Middle frontal gyrus (tissue), 1 donor: ENCODE results near the gene CMIP.

Source experiments
- DNase-seq: peaks from one replicate; pipeline ENCODE4 v3.0.0-alpha.2; 2015; ENCODE audit warnings: low spot score; ENCODE audit errors: extremely low spot score

Gene CMIP

DNA sequence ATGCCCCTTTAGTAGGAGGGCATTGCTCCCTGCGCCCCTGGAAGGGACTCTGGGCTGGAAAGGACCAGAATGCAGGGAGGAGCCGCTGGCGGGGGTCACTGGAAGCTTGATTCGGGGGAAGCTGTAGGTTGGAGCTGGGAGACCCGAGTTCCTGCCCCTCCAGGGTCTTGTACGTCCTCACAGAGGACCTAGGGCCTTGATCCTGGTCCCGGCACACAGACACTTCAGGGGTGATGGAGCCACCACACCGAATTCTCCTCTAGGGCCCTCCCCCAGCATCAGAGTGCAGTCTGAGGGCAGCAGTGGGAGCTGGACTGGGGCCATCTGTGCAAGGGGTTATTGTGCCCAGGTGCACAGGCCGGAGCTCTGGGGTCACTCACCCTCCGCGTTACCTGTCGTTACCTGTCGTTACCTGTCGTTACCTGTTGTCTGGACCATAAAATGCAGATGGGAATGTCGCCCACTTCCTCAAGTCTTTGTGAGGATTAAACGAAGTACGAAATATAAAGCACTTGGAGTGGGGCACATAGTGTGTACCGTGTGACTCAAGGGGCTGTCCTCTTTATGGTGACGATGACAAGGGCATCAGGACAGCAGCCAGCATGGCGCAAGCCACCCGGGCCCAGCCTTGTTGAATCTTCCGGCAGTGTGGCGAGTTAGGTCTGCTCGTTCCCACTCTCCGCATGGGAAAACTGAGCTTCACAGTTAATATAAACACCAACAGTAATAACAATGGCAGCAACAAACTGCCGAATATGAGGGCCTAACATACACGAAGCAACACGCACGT lies 48.6 kb downstream of the CMIP start:
- no peak for DNase-seq

DNA sequence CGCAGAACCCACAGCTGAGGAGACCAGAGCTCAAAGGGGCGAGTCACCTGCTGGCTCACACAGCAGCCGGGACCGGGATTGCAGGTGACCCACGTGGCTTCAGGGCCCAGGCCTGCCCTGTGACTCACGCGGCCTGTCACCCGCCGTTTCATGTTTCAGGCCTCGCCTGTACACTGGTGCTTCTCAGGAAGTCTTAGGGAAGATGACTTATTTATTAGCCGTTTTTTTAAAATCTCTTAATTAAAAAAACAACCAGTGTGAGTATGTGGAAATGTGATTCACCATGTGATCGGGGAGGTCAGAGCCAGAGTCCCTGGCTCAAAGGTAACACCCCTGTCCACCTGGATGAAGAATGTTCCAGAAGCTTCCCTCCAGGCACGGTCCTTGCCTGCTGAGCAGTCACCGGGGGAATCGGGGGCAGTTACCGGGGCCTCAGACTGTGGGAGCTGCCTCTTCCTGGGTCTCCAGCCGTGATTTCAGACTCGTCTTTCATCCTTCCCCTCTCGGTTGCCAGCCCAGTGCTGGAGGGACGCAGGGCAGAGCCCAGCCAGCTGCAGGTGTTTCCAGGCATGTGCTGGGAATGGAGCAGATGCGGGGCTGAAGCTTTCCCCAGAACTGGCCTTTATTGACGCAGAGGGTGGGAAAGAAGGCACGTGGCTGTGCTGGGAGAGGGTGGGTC lies 49.3 kb downstream of the CMIP start:
- no peak for DNase-seq

DNA sequence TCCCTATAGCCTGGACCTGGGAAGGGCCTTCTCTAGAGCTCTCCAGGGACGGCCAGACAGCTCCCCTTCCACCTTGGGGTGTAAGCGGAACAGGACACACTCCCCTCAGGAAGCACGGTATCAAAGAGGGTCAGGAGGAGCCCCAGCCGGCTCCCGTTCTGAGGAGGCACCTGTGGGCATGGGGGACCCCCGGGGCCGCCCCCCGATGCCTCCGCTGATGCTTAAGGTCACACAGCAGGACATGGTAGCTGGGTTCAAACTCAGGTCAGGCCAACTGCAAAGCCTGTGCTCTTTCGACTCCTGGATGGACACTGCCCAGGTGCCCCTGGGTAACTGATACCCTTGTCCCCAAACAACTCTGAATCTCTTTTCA lies 49.8 kb downstream of the CMIP start:
- DNase-seq: no peak

DNA sequence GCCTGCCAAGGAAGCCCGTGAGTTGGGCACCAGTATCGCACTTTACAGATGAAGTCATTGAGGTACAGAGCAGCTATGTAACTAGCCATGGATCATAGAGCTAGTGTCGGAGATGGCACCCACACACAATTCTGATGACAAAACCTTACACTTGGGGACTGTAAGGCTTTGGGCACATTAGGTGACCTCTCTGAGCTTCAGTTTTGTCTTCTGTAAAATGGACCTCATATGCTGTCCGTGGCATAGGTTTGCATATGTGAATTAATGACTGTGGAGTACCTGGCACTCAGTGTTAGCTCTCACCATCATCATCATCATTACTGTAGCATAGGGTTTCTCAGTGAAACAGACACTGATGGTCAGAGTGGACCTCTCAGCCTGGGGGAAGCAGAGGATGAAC lies 50.3 kb downstream of the CMIP start:
- DNase-seq: no peak

DNA sequence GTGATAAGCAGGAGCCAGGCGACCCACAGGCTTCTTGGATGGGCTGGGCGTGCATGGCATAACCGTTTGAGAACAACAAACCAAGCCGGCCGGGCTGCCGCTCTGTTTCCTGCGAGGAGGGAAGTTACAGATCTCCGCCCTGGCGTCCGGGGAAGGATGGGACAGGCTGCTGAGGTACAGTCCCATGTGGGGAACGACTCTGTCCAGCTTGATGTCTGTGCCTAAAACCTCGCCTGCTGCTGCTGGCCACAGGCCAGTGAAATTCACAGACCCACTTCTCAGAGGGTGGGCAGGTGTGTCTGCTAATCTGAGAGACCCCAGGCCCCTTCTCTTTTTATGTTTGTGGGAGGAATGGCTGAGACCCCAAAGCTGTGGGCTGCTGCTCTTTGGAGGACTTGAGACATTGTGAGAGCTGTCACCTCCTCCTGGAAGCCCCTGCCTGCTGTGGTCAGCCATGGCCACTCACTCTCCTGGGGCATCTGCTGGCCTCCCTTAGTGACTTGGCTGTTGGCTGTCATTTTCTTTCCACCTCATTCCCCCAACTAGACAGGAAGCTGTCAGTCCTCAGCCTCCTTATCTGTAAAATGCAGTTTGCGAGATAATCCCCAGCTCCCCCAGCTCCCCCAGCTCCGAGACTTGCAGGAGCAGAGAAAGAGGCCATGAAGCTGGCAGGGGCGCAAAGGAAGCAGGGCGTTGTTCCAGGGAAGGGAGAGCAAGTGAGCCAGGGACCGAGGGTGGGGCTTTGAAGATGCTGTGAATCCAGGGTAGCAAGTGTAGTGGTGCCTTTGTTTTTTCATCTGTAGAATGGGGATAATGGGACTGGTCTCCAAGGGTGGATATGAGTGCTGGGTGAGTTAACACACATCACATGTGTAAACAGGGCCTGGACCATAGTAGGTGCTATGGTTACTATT lies 51.0 kb downstream of the CMIP start:
- no peak for DNase-seq

DNA sequence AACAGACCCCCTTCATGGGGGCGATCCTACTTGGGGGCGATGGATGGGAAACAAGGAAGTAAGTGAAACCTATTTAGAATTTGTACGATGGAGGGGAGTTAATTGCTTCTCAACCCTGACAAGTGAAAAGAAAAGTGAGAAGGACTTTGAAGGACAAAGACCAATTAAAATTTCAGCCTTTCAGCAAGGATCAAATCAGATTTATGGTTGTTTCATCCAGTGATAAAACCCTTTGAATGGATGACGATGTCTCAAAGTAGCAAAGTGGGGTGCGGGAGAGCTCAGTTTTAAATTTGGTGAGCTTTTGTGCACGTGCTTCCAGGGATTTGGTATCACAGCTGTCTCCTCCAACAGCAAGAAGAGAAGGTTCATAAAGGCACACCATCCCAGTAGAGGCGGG lies 51.7 kb downstream of the CMIP start:
- no peak for DNase-seq

DNA sequence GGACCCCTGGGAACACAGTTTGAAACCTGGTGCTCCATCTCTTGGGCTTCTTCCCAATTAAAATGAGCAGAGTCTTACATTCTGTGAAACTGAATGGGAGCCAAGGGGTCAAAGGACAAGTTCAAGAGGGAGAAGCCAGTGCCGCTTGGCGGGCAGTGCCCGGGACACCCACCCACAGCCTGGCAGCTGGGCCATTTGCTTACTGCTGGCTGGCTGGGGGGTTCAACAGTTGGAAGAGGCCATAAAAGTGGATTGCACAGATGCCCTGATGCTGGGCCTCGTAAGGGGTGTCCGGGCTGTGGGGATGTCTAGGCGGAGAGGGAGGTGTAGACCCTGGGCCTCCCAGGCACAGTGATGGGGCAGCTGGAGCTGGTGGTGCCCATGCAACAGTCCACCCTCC lies 52.1 kb downstream of the CMIP start:
- no peak for DNase-seq

DNA sequence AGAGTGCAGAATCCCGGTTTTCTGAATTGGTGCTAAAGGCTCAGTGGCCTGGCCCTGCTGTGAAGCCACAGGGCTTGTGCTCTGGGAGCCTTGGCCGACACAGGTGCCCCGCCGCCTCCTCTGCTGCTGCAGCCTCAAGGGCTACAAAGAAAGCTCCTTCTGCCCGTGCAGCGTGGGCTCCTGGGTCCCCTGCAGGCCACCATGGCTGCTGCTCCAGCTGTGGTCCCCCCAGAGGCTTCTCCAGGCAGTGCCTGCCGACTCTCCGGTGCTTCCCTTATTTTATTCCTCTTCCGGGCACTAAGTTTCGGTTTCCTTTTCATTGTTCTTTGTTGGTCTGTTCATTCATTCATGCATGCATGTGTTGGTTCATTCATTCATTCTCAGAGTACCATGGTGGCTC lies 53.1 kb downstream of the CMIP start:
- DNase-seq: no peak

DNA sequence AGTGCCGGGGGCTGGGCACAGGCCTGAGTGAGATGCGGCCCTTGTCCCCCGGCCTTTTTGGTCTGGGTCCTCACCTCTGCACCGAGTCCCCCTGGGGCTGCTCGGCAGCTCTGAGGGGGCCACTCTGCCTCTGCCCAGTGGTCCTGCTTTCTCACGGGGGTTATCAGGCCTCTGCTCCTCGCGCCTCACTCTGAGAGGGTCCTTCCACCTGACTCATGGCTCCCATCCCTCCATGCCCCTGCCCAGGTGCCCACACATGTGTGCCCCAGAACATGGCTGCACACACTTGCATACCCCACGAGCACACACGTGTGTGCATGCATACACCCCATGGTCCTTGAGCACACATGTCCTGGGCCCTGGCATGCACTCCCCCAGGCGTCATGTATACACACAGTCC lies 53.7 kb downstream of the CMIP start:
- DNase-seq: no peak

DNA sequence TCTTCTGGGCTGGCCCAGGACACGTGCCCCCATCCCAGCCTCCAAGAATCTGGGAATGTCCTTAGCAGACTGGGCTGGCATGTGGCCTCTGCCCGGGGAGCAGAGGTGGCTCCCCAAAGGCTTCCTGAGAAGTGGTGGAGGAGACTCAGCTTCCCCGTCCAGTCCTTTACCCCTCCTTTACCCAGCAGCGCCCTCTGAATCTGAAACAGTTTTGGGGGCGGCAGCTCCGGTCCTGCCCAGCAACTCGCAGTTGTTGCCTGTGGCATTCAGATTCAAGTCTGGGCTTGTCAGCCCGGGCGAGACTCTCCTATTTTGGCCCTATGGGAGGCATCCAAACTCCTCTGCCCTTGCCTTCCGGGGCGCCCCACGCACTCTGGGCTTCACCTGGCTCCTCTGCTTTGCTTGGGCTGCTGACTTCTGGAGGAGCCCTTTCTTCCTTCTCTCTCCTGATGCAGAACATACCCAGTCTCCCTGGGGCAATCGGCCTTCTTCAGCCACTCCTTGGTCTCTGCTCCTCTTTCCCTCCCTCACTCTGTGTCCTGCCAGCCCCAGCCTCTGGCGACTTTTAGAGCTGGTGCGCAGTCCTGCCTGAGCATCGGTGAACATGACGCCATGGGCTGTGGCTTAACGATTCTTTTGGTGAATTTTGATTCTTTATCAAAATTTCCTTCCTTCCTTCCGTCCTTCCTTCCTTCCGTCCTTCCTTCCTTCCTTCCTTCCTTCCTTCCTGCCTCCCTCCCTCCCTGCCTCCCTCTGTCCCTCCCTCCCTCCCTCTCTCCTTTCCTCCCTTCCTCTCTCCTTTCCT lies 55.2 kb downstream of the CMIP start:
- DNase-seq: no peak

DNA sequence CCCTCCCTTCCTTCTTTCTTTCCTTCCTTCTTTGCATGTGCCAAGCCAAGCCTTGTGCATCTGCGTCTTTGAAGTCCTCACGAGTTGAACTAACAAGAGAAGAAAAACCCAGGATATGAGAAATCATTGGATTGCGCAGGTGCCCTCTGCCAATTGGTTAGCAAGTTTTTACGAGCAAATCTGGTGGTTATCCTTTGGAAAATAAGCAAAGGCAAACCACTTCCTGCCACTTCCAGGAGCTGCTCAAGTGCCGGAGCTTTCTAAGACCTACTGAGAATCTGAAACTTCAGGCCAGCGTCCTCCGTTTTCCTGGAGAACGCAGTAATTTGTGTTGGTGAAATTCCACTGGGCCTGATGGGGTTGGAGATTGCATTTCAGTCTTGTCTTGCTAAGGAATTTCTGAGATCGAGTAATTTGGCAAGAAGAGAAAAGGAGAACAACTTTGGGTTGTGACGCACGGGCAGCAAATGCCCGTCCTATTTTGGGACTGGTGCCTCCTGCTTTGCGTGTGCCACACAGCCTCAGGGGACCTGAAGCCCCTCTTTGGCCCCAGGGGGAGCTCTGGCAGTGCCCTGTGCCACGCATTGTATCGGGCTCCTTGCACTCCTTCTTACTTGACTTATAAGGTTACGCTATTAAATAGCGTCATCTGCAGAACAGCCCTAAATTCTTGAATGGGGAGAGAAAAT lies 56.4 kb downstream of the CMIP start:
- no peak for DNase-seq

DNA sequence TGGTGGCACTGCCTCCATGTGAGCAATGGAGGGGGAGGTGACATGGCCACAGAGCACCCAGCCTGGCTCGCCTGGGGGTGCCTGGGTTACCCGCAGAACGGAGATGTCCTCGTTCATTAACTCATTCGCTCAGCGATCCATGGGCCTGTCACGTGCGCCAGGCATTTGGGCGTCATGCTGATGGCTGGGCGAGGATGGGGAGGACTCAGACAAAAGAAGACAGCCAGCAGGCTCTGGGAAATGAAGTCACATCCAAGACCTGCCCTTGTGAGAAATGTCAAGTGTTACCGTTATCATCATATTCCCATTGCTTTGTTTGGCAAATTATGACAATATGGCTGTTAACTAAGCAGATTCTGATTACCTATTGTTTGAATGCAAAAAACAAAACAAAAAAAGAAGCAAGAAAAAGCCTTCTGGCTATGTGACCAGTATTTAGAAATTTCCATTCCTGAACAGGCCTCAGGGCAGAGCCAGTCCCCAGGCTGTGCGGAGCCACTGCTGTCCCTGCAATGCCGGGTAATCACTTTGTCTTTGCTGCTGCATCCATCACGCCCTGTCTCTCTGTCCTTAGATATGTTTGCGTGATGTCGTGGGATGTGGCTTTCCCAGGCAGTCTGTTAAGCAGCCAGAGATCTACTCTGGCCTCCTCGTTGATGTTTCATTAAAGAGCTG lies 57.9 kb downstream of the CMIP start:
- DNase-seq: no peak

DNA sequence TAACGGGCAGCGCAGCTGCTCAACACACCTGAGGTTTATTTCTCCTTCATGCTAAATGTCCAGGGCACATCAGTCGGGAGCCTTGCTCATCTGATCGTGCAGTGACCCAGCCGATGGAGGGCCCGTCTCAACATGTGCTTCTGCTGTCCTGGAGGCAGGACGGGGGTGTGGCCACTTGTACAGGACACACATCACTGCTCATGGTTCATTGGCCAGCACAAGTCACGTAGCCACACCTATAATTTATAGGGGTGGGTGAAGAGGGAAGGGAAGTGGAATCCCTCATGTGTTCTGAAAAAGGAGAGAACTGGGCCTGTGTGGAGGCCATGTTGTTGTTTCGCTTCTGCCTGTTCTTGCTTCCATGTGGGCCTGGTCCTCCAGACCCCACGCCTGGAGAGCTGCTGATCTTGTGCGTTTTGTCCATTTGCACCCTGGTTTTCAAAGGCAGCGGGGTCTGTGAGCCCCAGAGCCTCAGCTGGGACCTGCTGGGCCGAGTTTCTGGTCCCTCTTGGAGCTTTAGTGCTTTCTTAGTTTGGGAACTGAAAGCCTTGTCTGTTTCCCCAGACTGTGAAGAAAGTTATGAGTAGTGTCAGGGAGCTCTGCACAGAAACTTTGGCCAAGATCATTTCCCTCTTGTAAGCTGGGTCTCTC lies 60.5 kb downstream of the CMIP start:
- DNase-seq: no peak

DNA sequence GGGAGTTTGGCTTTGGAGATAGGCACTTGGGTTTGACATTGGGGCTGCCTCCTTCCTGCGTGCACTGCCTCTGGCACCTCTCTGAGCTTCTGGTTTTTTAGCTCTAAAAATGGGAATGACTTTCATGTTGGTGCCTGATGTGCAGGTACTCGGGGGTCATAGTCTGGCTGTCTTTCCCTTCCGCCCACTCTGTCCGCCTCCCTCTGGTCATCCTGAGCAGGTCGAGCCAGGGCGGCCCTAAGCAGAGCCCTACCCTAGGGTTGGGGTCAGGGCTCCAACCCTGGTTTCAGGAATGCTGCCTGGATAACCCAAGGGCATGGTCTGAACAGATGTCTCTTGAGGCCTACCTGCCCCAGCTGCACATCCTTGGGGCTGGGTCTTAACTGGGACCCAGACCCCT lies 64.8 kb downstream of the CMIP start:
- DNase-seq: no peak

DNA sequence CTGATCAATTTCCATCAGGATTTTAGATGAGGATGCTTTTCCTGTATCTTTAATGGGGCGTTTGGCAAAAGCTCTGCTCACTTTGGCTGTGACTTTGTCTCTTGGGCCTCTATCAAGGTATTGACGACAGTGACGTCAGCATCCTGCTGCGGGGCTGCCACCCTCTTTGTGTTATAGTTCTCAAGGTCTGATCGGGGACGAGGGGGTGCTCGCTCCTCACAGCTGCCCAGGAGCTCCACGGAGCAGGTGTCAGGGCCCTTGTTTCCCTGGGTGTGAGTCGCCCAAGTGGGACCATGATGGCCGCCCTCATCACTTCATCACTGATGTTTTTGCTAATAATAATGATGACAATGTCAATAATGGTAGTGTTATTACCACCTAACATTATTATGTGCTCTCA lies 65.4 kb downstream of the CMIP start:
- DNase-seq: no peak

DNA sequence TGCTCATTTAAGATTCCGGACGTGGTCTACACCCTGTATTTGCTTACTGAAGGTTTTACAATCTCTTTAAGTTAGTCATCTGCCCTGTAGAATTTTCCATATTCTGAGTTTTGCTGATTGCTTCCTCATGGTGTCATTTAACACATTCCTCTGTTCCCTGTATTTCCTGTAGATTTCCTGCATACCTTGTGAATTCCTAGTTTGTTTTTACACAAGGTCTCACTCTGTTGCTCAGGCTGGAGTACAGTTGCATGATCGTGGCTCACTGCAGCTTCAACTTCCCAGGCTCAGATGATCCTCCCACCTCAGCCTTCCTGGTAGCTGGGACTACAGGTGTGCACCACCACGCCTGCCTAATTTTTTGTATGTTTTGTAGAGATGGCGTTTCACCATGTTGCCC lies 66.8 kb downstream of the CMIP start:
- no peak for DNase-seq

DNA sequence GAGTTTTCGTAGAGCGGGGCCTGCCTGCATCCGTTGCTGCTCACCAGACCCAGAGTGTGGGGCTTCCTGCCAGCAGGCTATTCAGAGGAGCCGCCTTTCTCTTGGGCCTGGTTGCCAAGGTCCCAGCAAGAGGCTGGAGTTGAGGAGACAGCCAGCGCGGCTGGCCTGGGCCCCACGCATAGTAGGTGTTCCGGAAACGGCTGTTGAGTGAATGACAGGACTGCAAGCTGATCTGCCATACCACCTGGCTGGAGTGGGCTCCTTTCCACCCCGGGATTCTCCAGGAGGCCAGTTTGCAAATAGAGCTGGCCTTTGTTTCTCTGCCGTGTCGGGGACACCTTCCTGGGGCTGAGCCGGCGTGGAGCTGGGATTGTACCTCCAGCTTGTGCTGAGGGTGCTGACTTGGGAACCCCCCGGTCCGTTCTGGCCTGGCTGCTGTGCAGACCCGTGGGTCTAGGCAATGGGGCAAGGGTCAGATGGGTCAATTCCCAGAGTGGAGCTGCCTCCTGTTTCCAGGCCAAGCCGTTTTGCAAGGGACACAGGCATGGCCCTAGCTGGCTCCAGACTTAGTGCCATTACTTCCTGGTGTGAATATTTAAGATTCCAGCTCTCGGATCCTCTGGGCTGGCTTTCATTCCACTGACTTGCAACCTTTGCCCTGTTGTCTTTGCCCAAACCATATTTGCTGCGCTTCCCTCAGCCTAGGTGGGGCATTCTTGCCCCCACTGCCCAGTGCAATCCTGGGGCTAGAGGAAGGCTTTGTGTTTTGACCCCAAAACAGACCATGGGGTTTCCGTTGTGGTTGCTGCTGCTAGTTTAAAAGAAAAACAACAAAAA lies 68.8 kb downstream of the CMIP start:
- DNase-seq: no peak

DNA sequence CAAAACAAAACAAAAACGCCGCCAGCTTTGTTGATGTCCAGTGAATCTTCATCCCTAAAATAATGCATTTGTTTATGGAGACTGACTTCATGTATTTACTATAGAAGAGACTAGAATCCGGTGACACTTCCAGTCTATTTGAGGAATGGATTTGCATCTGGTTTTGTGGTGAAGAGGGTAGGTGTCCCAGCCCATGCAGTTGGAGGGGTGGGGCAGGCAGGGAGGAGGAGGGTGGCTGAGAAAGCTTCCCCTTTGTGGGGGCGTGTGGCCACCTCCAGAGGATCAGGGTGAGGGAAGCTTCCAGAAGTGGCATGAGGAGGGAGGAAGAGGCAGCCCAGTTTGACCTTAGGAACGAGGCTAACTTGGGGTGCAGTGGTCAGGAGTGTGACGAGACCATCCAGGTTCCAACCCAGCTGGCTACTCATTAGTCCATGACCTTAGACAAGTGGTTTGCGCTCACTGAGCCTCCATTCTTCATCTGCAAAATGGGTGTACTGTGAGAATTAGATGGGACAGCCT lies 69.5 kb downstream of the CMIP start:
- DNase-seq: no peak
